ENCODE results near the gene TMEM244. TPM values are rescaled to one million over a fixed set of nuclear protein-coding genes. Genes with fewer than 3 reads are reported as not detected.

Gene TMEM244
- total and polyA plus RNA-seq, 10 donors = not detected

DNA sequence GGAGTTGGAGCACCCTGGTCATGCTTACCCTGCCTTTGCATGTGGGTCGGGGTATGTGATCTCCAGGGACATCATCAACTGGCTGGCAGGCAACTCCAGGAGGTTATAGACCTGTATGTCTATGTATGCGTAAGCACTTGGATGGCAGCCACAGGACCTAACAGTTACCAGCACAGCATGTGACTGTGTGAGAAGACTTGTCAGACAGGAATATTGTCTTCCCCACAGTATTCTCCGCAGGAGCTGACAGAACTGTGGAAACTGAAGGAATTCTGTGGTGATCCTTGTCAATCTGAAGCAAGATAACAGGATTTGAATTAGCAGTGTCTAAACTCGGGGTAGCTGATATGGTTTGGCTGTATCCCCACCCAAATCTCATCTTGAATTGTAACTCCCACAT lies 59.2 kb downstream of the TMEM244 start:
- H3K9me3 ChIP-seq = peaks cover 0 to 16% (median 8%) of the 10 kb centered on the region in 8 donors
- H3K36me3 ChIP-seq = no peaks in the 10 kb centered on the region
- intact Hi-C loops (cut with DNase I; ENCODE audit: low total_unique reads) = no loop called here
- H3K27me3 ChIP-seq (replicated peaks in 1 of 7) = no peaks in the 10 kb centered on the region
- no peak overlapping the region for H3K27ac ChIP-seq
- DNase-seq = no peak
- no peak overlapping the region for H3K4me3 ChIP-seq
- WGBS, 5 donors = 71 to 94% (median 86%) methylated on average over 4 of the region's 4 CpGs
- no peaks in the 10 kb centered on the region for H3K4me1 ChIP-seq
- TF ChIP-seq POLR2A (IDR thresholded peaks at IDR 0.05) (no peak), POLR2AphosphoS5 (IDR thresholded peaks at IDR 0.05) (no peak)
- TF ChIP-seq, protein P1, sequence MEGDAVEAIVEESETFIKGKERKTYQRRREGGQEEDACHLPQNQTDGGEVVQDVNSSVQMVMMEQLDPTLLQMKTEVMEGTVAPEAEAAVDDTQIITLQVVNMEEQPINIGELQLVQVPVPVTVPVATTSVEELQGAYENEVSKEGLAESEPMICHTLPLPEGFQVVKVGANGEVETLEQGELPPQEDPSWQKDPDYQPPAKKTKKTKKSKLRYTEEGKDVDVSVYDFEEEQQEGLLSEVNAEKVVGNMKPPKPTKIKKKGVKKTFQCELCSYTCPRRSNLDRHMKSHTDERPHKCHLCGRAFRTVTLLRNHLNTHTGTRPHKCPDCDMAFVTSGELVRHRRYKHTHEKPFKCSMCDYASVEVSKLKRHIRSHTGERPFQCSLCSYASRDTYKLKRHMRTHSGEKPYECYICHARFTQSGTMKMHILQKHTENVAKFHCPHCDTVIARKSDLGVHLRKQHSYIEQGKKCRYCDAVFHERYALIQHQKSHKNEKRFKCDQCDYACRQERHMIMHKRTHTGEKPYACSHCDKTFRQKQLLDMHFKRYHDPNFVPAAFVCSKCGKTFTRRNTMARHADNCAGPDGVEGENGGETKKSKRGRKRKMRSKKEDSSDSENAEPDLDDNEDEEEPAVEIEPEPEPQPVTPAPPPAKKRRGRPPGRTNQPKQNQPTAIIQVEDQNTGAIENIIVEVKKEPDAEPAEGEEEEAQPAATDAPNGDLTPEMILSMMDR (IDR thresholded peaks at IDR 0.05 in 8 of 11, conservative IDR thresholded peaks at IDR 0.05 in 3 of 11) = no peak

GRCh38 chr6:129795261-129795660 lies 65.9 kb downstream of the TMEM244 start:
- no peaks in the 10 kb centered on the region for H3K9me3 ChIP-seq
- no peaks in the 10 kb centered on the region for H3K4me1 ChIP-seq
- no peak for DNase-seq
- H3K36me3 ChIP-seq = no peaks in the 10 kb centered on the region
- no peak overlapping the region for H3K27ac ChIP-seq
- H3K27me3 ChIP-seq (replicated peaks in 1 of 7) = no peaks in the 10 kb centered on the region
- TF ChIP-seq, protein P1 (IDR thresholded peaks at IDR 0.05 in 8 of 11, conservative IDR thresholded peaks at IDR 0.05 in 3 of 11) = no peak
- TF ChIP-seq POLR2AphosphoS5 (IDR thresholded peaks at IDR 0.05) (no peak), POLR2A (IDR thresholded peaks at IDR 0.05) (no peak)
- WGBS, 5 donors = 48 to 74% (median 68%) methylated on average over 2 of the region's 2 CpGs
- intact Hi-C loops (cut with DNase I; ENCODE audit: low total_unique reads) = no loop called here
- no peak overlapping the region for H3K4me3 ChIP-seq

DNA sequence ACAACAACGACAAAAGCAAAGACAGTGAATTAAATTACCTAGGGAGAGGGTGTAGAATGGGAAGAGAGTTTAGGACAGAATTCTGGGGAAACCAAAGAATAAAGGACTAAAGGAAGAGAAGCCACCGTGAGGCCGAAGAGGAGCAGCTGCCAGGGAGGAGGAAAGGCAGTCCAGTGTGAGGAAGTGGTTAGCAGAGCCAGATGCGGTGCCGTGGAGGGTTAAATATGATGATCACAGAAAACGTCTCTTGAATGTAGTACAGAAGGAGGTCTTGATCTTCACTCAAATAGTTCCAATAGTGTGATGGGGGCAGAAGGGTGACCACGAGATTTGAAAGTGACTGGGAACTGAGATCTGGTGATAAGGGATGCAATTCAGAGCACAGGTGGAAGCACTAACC lies 67.7 kb downstream of the TMEM244 start:
- Histone ChIP-seq H3K9me3 (no peaks in the 10 kb centered on the region), H3K4me1 (no peaks in the 10 kb centered on the region), H3K4me3 (no peak overlapping the region), H3K27ac (no peak overlapping the region), H3K27me3 (replicated peaks in 1 of 7) (no peaks in the 10 kb centered on the region), H3K36me3 (no peaks in the 10 kb centered on the region)
- DNase-seq = no peak
- no peak for TF ChIP-seq POLR2A (IDR thresholded peaks at IDR 0.05)
- no peak for TF ChIP-seq POLR2AphosphoS5 (IDR thresholded peaks at IDR 0.05)
- TF ChIP-seq, protein P1 (IDR thresholded peaks at IDR 0.05 in 8 of 11, conservative IDR thresholded peaks at IDR 0.05 in 3 of 11) = no peak
- intact Hi-C loops (cut with DNase I; ENCODE audit: low total_unique reads) = no loop called here
- 24 to 43% (median 28%) methylated on average over 7 of the region's 7 CpGs for WGBS, 5 donors

DNA sequence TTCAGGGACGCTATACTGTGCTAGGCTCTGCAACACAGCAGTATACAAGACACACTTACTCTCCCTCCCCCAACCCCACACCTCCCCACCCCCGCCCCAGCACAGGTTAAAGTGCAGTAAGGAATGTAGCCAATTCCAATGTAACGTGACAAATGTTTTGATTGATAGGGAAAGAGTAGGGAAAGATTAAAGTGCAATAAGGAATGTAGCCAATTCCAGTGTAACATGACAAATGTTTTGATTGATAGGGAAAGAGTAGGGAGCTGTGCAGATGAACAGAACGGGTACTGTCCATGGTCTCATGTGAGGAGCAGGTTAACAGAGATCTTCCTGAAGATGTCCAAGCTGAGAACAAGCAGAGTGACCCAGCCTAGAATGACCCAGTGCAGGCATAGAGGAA lies 69.1 kb downstream of the TMEM244 start:
- 65 to 81% (median 74%) methylated on average over 4 of the region's 4 CpGs for WGBS, 5 donors
- H3K36me3 ChIP-seq = no peaks in the 10 kb centered on the region
- no peak overlapping the region for H3K27ac ChIP-seq
- no peaks in the 10 kb centered on the region for H3K9me3 ChIP-seq
- no peak overlapping the region for H3K4me3 ChIP-seq
- intact Hi-C loops (cut with DNase I; ENCODE audit: low total_unique reads) = no loop called here
- TF ChIP-seq POLR2AphosphoS5 (IDR thresholded peaks at IDR 0.05) (no peak), POLR2A (IDR thresholded peaks at IDR 0.05) (no peak)
- TF ChIP-seq, protein P1 (IDR thresholded peaks at IDR 0.05 in 8 of 11, conservative IDR thresholded peaks at IDR 0.05 in 3 of 11) = no peak
- DNase-seq = no peak
- no peaks in the 10 kb centered on the region for H3K4me1 ChIP-seq
- no peaks in the 10 kb centered on the region for H3K27me3 ChIP-seq (replicated peaks in 1 of 7)
